Nucleus accumbens (tissue), 56 donors: ENCODE data around the gene CHTOP.
"Not testable (repeated sequence)": the region's sequence is repeated elsewhere in the genome, so short reads cannot be mapped to it uniquely, and the experiment has no call there.

ENCODE experiments used
- DNase-seq, 56 donors: peaks; one replicate each; lab custom pipeline; 2025; lab: John Stamatoyannopoulos, UW

The CHTOP gene

GRCh38 chr1:153633754-153634665, at the start of gene CHTOP:
CHTOP (plus strand) TSS chr1:153634066; CDS start chr1:153636589, 2,523 bp downstream.
- peak; percentile 86 to 99 (median 97) for DNase-seq

- DNase-seq: peak in 1 of 56 donors; percentile 7
Observed at GRCh38 chr1:153585006-153585405, 48.9 kb upstream of the CHTOP start.

- DNase-seq: no peak
Observed at GRCh38 chr1:153586347-153586746, 47.5 kb upstream of the CHTOP start.

- DNase-seq: peak in 1 of 56 donors; percentile 15
Observed at GRCh38 chr1:153587314-153587713, 46.6 kb upstream of the CHTOP start.

- not testable (repeated sequence) for DNase-seq
Observed at GRCh38 chr1:153588033-153588432, 45.8 kb upstream of the CHTOP start.

- DNase-seq: no peak
Observed at GRCh38 chr1:153588482-153588881, 45.4 kb upstream of the CHTOP start.

- DNase-seq: peak in 3 of 56 donors; percentile 10 to 15 (median 13)
Observed at GRCh38 chr1:153592748-153593147, 41.1 kb upstream of the CHTOP start.

GRCh38 chr1:153597206-153597605, 36.7 kb upstream of the CHTOP start:
- DNase-seq: no peak

GRCh38 chr1:153598309-153599172, 35.3 kb upstream of the CHTOP start:
- DNase-seq: peak in 4 of 56 donors; percentile 7 to 25 (median 18)

GRCh38 chr1:153599847-153600246, 34.0 kb upstream of the CHTOP start:
- DNase-seq: no peak

- DNase-seq: no peak
Observed at GRCh38 chr1:153602749-153603148, 31.1 kb upstream of the CHTOP start.

- DNase-seq: no peak
Observed at GRCh38 chr1:153606194-153606593, 27.7 kb upstream of the CHTOP start.

- DNase-seq: no peak
Observed at GRCh38 chr1:153607381-153607780, 26.5 kb upstream of the CHTOP start.

- no peak for DNase-seq
Observed at GRCh38 chr1:153608089-153608682, 25.7 kb upstream of the CHTOP start.

GRCh38 chr1:153608742-153609584, 24.9 kb upstream of the CHTOP start:
- peak in 45 of 56 donors; percentile 10 to 95 (median 54) for DNase-seq

GRCh38 chr1:153609585-153609907, 24.3 kb upstream of the CHTOP start:
- DNase-seq: no peak

- DNase-seq: no peak
Observed at GRCh38 chr1:153610334-153610733, 23.5 kb upstream of the CHTOP start.

- no peak for DNase-seq
Observed at GRCh38 chr1:153610811-153611301, 23.0 kb upstream of the CHTOP start.

- DNase-seq: no peak
Observed at GRCh38 chr1:153611356-153611755, 22.5 kb upstream of the CHTOP start.
